ENCODE results near the gene LHFPL3. TPM values are rescaled to one million over a fixed set of nuclear protein-coding genes. Genes with fewer than 3 reads are reported as not detected.

LHFPL3 gene
- total and polyA plus RNA-seq, 2 of the 13 experiments (the other 11 are each of a cell fraction or from before 2014, with no cell fraction given), result not detected

DNA sequence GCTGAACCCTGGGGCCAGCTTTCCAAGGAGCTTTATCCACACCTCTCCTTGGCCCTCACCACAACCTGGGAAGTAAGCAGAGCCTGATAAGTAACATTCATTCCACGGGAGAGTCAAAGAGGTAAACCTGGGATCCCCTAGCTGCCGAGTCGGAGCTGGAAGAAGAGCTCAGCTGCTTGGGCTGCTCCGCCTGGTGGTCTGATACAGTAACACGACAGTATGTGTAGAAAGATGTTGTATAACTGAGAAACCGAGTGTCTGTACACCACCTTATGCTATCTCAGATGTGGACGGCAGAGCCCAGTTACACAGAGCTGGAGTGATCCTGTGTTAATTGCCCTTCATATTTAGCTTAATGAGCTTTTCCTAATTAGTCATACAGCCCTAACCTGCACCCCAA, 534.3 kb downstream of the LHFPL3 start (continued):
- TF ChIP-seq, protein P1, sequence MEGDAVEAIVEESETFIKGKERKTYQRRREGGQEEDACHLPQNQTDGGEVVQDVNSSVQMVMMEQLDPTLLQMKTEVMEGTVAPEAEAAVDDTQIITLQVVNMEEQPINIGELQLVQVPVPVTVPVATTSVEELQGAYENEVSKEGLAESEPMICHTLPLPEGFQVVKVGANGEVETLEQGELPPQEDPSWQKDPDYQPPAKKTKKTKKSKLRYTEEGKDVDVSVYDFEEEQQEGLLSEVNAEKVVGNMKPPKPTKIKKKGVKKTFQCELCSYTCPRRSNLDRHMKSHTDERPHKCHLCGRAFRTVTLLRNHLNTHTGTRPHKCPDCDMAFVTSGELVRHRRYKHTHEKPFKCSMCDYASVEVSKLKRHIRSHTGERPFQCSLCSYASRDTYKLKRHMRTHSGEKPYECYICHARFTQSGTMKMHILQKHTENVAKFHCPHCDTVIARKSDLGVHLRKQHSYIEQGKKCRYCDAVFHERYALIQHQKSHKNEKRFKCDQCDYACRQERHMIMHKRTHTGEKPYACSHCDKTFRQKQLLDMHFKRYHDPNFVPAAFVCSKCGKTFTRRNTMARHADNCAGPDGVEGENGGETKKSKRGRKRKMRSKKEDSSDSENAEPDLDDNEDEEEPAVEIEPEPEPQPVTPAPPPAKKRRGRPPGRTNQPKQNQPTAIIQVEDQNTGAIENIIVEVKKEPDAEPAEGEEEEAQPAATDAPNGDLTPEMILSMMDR (CRISPR knock-in tag; IDR thresholded peaks at IDR 0.05), result peak; percentile 47

DNA sequence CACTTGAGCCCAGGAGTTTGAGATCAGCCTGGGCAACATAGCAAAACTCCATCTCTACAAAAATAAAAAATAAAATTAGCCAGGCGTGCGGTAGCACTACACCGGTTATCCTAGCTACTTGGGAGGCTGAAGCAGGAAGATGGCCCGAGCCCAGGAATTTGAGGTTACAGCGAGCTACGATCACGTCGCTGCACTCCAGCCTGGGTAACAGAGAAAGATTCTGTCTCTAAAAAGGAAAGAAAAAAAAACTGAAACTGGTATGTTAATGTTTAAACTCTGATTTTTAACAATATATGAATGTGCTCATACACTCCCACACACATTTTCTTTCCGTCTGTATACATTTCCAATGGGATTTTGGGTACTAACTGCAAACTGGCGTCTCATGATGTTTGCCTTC, 545.0 kb downstream of the LHFPL3 start:
- H3K27ac ChIP-seq (ENCODE audit: extremely low read length, insufficient read depth, low read length), result no peak overlapping the region
- ATAC-seq, result no peak
- intact Hi-C loops (cut with micrococcal nuclease; ENCODE audit: unreplicated experiment), result no loop called here
- H3K9me3 ChIP-seq (ENCODE audit: low read length), result no peaks in the 10 kb centered on the region
- H3K9ac ChIP-seq (ENCODE audit: insufficient read depth, low read depth, low read length), result no peak overlapping the region
- no peak overlapping the region for H3K4me2 ChIP-seq (ENCODE audit: low read depth, low read length)
- H3K27me3 ChIP-seq (ENCODE audit: control insufficient read depth in 1 of 2, insufficient read depth in 2 of 2, low read length in 2 of 2), result peaks cover 0 to 4% of the 10 kb centered on the region in 2 experiments; a peak in 1 of 5 replicates
- no peaks in the 10 kb centered on the region for H4K20me1 ChIP-seq (ENCODE audit: insufficient read depth, low read length)
- H2AFZ ChIP-seq (ENCODE audit: low read length), result no peak overlapping the region
- TF ChIP-seq, protein P2, sequence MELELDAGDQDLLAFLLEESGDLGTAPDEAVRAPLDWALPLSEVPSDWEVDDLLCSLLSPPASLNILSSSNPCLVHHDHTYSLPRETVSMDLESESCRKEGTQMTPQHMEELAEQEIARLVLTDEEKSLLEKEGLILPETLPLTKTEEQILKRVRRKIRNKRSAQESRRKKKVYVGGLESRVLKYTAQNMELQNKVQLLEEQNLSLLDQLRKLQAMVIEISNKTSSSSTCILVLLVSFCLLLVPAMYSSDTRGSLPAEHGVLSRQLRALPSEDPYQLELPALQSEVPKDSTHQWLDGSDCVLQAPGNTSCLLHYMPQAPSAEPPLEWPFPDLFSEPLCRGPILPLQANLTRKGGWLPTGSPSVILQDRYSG (CRISPR knock-in tag; IDR thresholded peaks at IDR 0.05), result no peak
- TF ChIP-seq, protein P3, sequence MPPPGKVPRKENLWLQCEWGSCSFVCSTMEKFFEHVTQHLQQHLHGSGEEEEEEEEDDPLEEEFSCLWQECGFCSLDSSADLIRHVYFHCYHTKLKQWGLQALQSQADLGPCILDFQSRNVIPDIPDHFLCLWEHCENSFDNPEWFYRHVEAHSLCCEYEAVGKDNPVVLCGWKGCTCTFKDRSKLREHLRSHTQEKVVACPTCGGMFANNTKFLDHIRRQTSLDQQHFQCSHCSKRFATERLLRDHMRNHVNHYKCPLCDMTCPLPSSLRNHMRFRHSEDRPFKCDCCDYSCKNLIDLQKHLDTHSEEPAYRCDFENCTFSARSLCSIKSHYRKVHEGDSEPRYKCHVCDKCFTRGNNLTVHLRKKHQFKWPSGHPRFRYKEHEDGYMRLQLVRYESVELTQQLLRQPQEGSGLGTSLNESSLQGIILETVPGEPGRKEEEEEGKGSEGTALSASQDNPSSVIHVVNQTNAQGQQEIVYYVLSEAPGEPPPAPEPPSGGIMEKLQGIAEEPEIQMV (CRISPR knock-in tag; IDR thresholded peaks at IDR 0.05; ENCODE audit: low read depth), result no peak
- TF ChIP-seq EP300 (IDR thresholded peaks at IDR 0.05; ENCODE audit: low read depth in 2 of 2, low read length in 2 of 2), result no peak
- no peak for TF ChIP-seq EP300 (CRISPR knock-in tag; IDR thresholded peaks at IDR 0.05; ENCODE audit: borderline replicate concordance)
- TF ChIP-seq ZNF75D (CRISPR knock-in tag; IDR thresholded peaks at IDR 0.05; ENCODE audit: borderline replicate concordance), result no peak
- no peak for TF ChIP-seq CC2D1A (CRISPR knock-in tag; IDR thresholded peaks at IDR 0.05)
- TF ChIP-seq, protein P4, sequence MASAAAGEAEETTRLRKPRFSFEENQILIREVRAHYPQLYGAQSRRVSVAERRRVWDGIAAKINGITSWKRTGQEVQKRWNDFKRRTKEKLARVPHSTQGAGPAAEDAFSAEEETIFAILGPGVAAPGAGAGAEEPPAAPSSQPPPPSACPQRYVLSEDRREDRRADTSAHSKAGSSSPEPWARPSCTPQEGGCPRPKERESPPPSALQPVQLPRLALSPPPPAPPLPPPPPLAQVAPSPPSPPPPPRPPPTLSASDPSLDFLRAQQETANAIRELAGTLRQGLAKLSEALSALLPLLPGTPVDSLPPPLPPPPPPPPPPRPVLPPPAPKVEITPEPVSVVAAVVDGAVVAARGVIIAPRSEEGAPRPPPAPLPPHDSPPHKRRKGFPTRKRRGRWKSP (CRISPR knock-in tag; IDR thresholded peaks at IDR 0.05), result no peak
- TF ChIP-seq NFE2L1 (CRISPR knock-in tag; IDR thresholded peaks at IDR 0.05; ENCODE audit: borderline replicate concordance), result no peak
- no peak for TF ChIP-seq KAT8 (CRISPR knock-in tag; IDR thresholded peaks at IDR 0.05)
- no peak for TF ChIP-seq SIX1 (CRISPR knock-in tag; IDR thresholded peaks at IDR 0.05; ENCODE audit: borderline replicate concordance)
- TF ChIP-seq ZFP90 (CRISPR knock-in tag; IDR thresholded peaks at IDR 0.05; ENCODE audit: borderline replicate concordance), result no peak
- TF ChIP-seq ZNF335 (CRISPR knock-in tag; IDR thresholded peaks at IDR 0.05), result no peak
- TF ChIP-seq ZNF17 (CRISPR knock-in tag; IDR thresholded peaks at IDR 0.05), result no peak
- FAIRE-seq, result no peak
- in situ Hi-C loops (cut with HindIII; ENCODE audit: extremely low pct_ligation_motif_present, low pct_unique_long_range_greater_than_20kb), result no loop called here
- H3K4me3 ChIP-seq (replicated peaks in 1 of 3; ENCODE audit: insufficient read depth in 1 of 3, low read depth in 2 of 3, low read length in 3 of 3), result no peak overlapping the region
- WGBS (ENCODE audit: low lambda C conversion rate), result 9% methylated on average over 10 of the region's 10 CpGs
- ChIA-PET POLR2A (no interaction called here), CTCF (ENCODE audit: low intra/inter-chr PET ratio, low total read pairs) (no interaction called here)
- no TSS peak for BruUV-seq (replicated peaks)
- no peaks in the 10 kb centered on the region for H3K36me3 ChIP-seq (replicated peaks in 1 of 2; ENCODE audit: control insufficient read depth in 1 of 2, insufficient read depth in 2 of 2, low read length in 2 of 2)
- no peaks in the 10 kb centered on the region for H3K4me1 ChIP-seq (ENCODE audit: insufficient read depth, low read length)
- DNase-seq (ENCODE audit: low spot score), result no peak
- no peaks in the 10 kb centered on the region for H3K79me2 ChIP-seq (ENCODE audit: insufficient read depth, low read length)
